Upper lobe of left lung (tissue), 6 donors: ENCODE data around the gene TLN1. TPM values are rescaled to one million over a fixed set of nuclear protein-coding genes. Genes with fewer than 3 reads are reported as not detected.

Experiments
- ATAC-seq, 2 donors: fragments of 200-7000 bp; cut with Tn5 transposase; one replicate each; pipeline ENCODE4 v1.9.1; 2022; ENCODE audit warnings: mild to moderate bottlenecking in 2 of 2, moderate library complexity in 2 of 2; ENCODE audit not compliant: low FRiP score in 2 of 2
- DNase-seq, 2 donors: peaks; one replicate each; pipeline ENCODE4 v3.0.0-alpha.2; 2019 to 2020
- H3K27ac ChIP-seq, 4 donors: fragments of 200-600 bp; sonication (generic); one replicate each; pipeline ENCODE4 v1.5.1; 2016 to 2019
- H3K27me3 ChIP-seq, 4 donors: fragments of 200-600 bp; sonication (generic); one replicate each; pipeline ENCODE4 v1.5.1; 2017 to 2019
- H3K36me3 ChIP-seq, 4 donors: fragments of 200-600 bp; sonication (generic); one replicate each; pipeline ENCODE4 v1.5.1; 2016 to 2019
- H3K4me1 ChIP-seq, 4 donors: fragments of 200-600 bp; sonication (generic); one replicate each; pipeline ENCODE4 v1.5.1; 2018 to 2019
- H3K4me3 ChIP-seq, 4 donors: fragments of 200-600 bp; sonication (generic); one replicate each; pipeline ENCODE4 v1.5.1; 2017 to 2019; ENCODE audit warnings: mild to moderate bottlenecking in 2 of 4, moderate library complexity in 1 of 4
- H3K9me3 ChIP-seq, 4 donors: fragments of 200-600 bp; sonication (generic); one replicate each; pipeline ENCODE4 v1.5.1; 2018 to 2019
- EP300 ChIP-seq, 4 donors: sonication (generic); formaldehyde crosslinking; IDR thresholded peaks; one replicate each; pipeline ENCODE4 v1.5.1; 2017; ENCODE audit warnings: antibody characterized with exemption in 4 of 4, control low read depth in 2 of 4
- POLR2A ChIP-seq, 4 donors: fragments of 450-650 bp; IDR thresholded peaks; one replicate each; pipeline ENCODE4 v1.5.1; 2016 to 2017; ENCODE audit warnings: antibody characterized with exemption in 4 of 4, mild to moderate bottlenecking in 2 of 4
- POLR2AphosphoS5 ChIP-seq, 2 donors: sonication (generic); formaldehyde crosslinking; IDR thresholded peaks; one replicate each; pipeline ENCODE4 v1.5.1; 2017; ENCODE audit warnings: antibody characterized with exemption in 2 of 2
- WGBS, 2 donors: methylation state at CpG; one replicate each; pipeline ENCODE4 v1.1.5; 2017 to 2018; 5-methylcytosine and 5-hydroxymethylcytosine counted together
- total RNA-seq, 6 donors: library from RNA; depleted of rRNA in 4 of 6; stranded (reverse); fragments of >200 nt in 4 of 6; gene quantifications; one replicate each; pipeline versions ENCODE4 v1.1.0 to v1.2.1, GENCODE V29; 2016 to 2021
- TF ChIP-seq, protein P1 (sequence below), 6 experiments: fragments of 450-650 bp in 4 of 6; fragments of 200-600 bp in 2 of 6; sonication (generic) in 2 of 6; IDR thresholded peaks; one replicate each; pipeline ENCODE4 v1.5.1; 2016 to 2019; ENCODE audit warnings: antibody characterized with exemption in 6 of 6
- donor health status: DM: no; HTN: no; CAD: no; lungs with moderate emphysema.
- donor health status: DM: no; HTN: yes; CAD: no; lungs with severe emphysema.

TLN1 gene
- total RNA-seq, 6 donors from 2014 or later = 237 to 557 (median 325) TPM

DNA sequence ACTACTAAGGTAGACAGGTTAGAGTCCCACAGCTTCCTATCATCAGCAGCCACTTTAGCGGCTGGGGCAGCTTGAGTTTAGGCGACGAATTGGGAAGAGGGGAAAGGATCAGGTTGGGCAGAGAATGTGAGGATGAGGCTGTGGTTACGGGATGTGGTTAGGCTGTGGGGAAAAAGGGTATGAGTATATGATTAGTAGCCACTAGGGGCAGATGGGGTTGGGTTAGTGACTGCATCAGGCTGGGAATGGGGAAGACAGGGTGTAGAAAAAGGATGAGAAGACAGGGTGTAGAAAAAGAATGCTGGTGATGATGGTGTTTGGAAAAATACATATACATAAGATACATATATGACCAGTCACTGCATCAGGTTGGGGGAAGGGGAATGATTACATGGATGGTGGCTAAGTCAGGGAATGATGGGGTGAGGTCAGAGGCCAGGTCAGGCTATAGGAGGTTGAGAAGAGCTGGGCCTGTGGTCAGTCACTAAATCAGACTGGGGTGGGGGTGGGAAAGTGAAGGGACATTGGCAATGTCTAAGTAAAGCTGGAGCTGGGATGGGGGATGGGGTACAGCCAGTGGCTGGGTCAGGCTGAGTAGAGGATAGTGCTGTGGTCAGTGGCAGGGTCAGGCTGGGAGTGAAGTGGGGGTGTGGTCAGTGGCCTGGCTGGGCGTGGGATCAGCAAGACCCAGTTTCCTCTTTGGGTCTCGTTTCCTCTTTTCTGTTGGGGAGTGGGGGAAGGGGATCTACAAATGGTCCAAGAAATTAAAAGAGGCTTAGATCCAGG lies 2.1 kb downstream of the TLN1 start:
- Histone ChIP-seq H3K4me1 (peaks cover 60 to 73% (median 62%) of the 10 kb centered on the region in 4 donors), H3K27ac (peak overlapping the region; percentile 94 to 99 (median 97)), H3K9me3 (no peaks in the 10 kb centered on the region), H3K4me3 (peak overlapping the region; percentile 16 to 85 (median 64)), H3K36me3 (peaks cover under 1 to 23% (median 14%) of the 10 kb centered on the region in 4 donors), H3K27me3 (no peaks in the 10 kb centered on the region)
- ATAC-seq (peak in 1 of 2 donors; percentile 38), DNase-seq (peak in 1 of 2 donors; percentile 83)
- 14 to 18% methylated on average over 6 of the region's 6 CpGs for WGBS, 2 donors
- TF ChIP-seq POLR2AphosphoS5 (IDR thresholded peaks at IDR 0.05) (peak; percentile 7 to 25), EP300 (IDR thresholded peaks at IDR 0.05) (no peak), POLR2A (IDR thresholded peaks at IDR 0.05) (no peak)
- TF ChIP-seq, protein P1, sequence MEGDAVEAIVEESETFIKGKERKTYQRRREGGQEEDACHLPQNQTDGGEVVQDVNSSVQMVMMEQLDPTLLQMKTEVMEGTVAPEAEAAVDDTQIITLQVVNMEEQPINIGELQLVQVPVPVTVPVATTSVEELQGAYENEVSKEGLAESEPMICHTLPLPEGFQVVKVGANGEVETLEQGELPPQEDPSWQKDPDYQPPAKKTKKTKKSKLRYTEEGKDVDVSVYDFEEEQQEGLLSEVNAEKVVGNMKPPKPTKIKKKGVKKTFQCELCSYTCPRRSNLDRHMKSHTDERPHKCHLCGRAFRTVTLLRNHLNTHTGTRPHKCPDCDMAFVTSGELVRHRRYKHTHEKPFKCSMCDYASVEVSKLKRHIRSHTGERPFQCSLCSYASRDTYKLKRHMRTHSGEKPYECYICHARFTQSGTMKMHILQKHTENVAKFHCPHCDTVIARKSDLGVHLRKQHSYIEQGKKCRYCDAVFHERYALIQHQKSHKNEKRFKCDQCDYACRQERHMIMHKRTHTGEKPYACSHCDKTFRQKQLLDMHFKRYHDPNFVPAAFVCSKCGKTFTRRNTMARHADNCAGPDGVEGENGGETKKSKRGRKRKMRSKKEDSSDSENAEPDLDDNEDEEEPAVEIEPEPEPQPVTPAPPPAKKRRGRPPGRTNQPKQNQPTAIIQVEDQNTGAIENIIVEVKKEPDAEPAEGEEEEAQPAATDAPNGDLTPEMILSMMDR (IDR thresholded peaks at IDR 0.05) = peak; percentile 31 to 53 (median 48)

DNA sequence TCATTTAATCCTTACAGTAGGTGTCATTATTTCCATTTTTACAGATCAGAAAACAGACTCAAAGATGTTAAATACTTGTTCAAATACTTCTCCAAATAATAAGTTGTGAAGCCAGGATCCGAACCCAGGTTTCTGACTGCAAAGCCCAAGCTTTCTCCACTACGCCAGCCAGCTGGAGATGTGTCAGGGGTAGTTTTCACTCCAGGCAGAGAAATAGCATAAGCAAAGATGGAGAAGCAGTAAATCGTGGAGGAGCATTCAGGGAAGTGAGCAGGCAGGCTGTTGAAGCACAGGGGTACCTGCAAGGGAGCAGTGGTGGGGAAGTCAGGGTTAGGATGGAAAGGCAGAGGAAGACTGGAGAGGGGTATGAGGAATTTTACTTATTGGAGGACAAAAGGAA lies 2.9 kb downstream of the TLN1 start:
- WGBS, 2 donors = 45 to 55% methylated on average over 3 of the region's 3 CpGs
- Histone ChIP-seq H3K4me3 (peak overlapping the region; percentile 16 to 85 (median 64)), H3K4me1 (peaks cover 57 to 68% (median 62%) of the 10 kb centered on the region in 4 donors), H3K27me3 (no peaks in the 10 kb centered on the region), H3K9me3 (no peaks in the 10 kb centered on the region), H3K36me3 (peaks cover 8 to 23% (median 20%) of the 10 kb centered on the region in 4 donors), H3K27ac (peak overlapping the region; percentile 94 to 99 (median 97))
- DNase-seq (no peak), ATAC-seq (no peak)
- no peak for TF ChIP-seq POLR2AphosphoS5 (IDR thresholded peaks at IDR 0.05)
- TF ChIP-seq POLR2A (IDR thresholded peaks at IDR 0.05) = no peak
- TF ChIP-seq, protein P1 (IDR thresholded peaks at IDR 0.05) = no peak
- TF ChIP-seq EP300 (IDR thresholded peaks at IDR 0.05) = no peak

DNA sequence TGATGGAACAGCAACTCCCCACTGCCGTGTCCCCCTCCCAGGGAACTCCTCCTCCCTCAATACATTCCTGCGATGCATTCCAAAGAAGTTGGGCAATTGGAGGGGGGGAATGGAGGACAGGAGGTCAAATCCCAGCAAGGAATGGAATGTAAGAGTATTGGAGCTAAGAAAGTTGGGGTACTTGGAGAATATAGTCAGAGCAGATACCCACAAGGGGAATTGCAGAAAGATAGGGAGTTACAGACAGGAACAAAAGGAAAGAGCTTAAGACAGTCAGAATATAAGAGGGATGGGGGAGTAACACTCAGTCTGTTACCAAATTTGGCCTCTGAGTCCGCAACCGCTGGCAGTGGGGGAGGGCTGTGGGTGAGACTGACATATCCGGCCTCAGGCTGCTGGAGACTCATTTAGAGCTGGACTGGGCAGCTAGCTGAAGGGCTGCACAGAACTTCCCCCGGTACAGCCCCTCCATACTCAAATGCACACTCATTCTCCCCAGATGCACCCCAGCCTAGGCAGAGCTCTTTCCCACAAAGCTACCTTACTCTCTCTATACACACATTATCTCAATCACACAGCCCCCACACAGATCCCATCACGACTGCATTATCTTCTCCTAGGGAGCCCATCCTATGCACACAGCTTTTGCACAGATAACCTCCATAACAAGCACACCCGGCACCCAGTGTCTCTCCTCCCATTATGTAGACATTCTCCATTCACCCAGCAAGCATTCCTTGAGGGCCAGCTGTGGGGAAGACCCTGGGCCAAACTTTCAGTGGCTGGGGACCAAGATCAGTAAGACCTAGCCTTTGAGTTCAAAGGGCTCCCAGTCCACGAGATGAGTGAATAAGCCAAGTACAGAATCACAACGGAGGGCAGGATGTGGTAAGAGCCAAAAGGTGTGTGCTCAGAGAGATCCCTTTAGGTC lies 3.7 kb downstream of the TLN1 start:
- ATAC-seq (peak in 1 of 2 donors; percentile 6), DNase-seq (peak in 1 of 2 donors; percentile 88)
- TF ChIP-seq, protein P1 (IDR thresholded peaks at IDR 0.05) = no peak
- TF ChIP-seq POLR2AphosphoS5 (IDR thresholded peaks at IDR 0.05) = peak; percentile 43 to 76
- TF ChIP-seq EP300 (IDR thresholded peaks at IDR 0.05) = no peak
- peak in 3 of 4 donors; percentile 14 to 53 (median 25) for TF ChIP-seq POLR2A (IDR thresholded peaks at IDR 0.05)
- H3K4me3 ChIP-seq = peak overlapping the region in 3 of 4 donors; percentile 11 to 85 (median 63)
- H3K9me3 ChIP-seq = no peaks in the 10 kb centered on the region
- H3K27ac ChIP-seq = peak overlapping the region; percentile 94 to 99 (median 97)
- H3K36me3 ChIP-seq = peaks cover 16 to 31% (median 28%) of the 10 kb centered on the region in 4 donors
- WGBS, 2 donors = 3 to 8% methylated on average over 10 of the region's 10 CpGs
- H3K4me1 ChIP-seq = peaks cover 50 to 60% (median 56%) of the 10 kb centered on the region in 4 donors
- H3K27me3 ChIP-seq = no peaks in the 10 kb centered on the region

DNA sequence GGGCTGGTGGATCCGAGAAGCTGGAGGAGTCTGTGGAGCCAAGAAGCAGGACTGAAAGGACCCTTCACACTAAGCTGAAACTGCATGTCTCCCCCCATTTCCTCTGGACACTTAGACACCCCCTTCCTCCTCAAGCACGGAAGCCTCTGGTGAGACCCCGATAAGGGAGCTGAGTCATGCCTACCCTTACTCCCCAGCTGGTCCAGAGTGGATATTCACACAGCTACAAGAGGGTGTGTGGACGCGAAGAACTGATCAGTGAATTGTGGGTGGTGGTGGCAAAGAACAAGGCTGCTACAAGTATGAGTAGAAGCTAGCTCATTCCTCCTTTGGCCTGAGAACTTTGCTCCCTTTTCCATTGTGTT lies 4.3 kb downstream of the TLN1 start:
- Histone ChIP-seq H3K27me3 (no peaks in the 10 kb centered on the region), H3K27ac (peak overlapping the region; percentile 94 to 99 (median 97)), H3K4me3 (peak overlapping the region in 3 of 4 donors; percentile 11 to 85 (median 63)), H3K36me3 (peaks cover 21 to 38% (median 33%) of the 10 kb centered on the region in 4 donors), H3K4me1 (peaks cover 46 to 56% (median 50%) of the 10 kb centered on the region in 4 donors), H3K9me3 (no peaks in the 10 kb centered on the region)
- WGBS, 2 donors = 19 to 21% methylated on average over 5 of the region's 5 CpGs
- no peak for TF ChIP-seq POLR2AphosphoS5 (IDR thresholded peaks at IDR 0.05)
- TF ChIP-seq EP300 (IDR thresholded peaks at IDR 0.05) = no peak
- DNase-seq (no peak), ATAC-seq (no peak)
